GM18907 (cell line): Measurements from ENCODE around the gene JAZF1.
"Not testable (repeated sequence)": the region's sequence is repeated elsewhere in the genome, so short reads cannot be mapped to it uniquely, and the experiment has no call there.

Source experiments
- ATAC-seq: cut with Tn5 transposase; IDR thresholded peaks from one replicate; pipeline ENCODE4 v1.9.1; 2021; ENCODE audit warnings: mild to moderate bottlenecking, moderate library complexity; ENCODE audit not compliant: unreplicated experiment

JAZF1 gene

GRCh38 chr7:27923642-27923980 lies 257.0 kb downstream of the JAZF1 start:
- ATAC-seq, result no peak

GRCh38 chr7:27922907-27923641 lies 257.5 kb downstream of the JAZF1 start:
- peak; percentile 73 for ATAC-seq

GRCh38 chr7:27922389-27922788 lies 258.2 kb downstream of the JAZF1 start:
- not testable (repeated sequence) for ATAC-seq

GRCh38 chr7:27921081-27921836 lies 259.3 kb downstream of the JAZF1 start:
- ATAC-seq, result peak; percentile 40

- no peak for ATAC-seq
Measured at GRCh38 chr7:27920281-27920946, 260.2 kb downstream of the JAZF1 start.

- no peak for ATAC-seq
Measured at GRCh38 chr7:27918503-27918902, 262.1 kb downstream of the JAZF1 start.

GRCh38 chr7:27917774-27918314 lies 262.8 kb downstream of the JAZF1 start:
- ATAC-seq, result no peak

- ATAC-seq, result no peak
Measured at GRCh38 chr7:27917119-27917518, 263.5 kb downstream of the JAZF1 start.

- ATAC-seq, result no peak
Measured at GRCh38 chr7:27916372-27916771, 264.2 kb downstream of the JAZF1 start.

GRCh38 chr7:27914409-27914808 lies 266.2 kb downstream of the JAZF1 start:
- ATAC-seq, result no peak

GRCh38 chr7:27912751-27913150 lies 267.8 kb downstream of the JAZF1 start:
- ATAC-seq, result no peak

- ATAC-seq, result no peak
Measured at GRCh38 chr7:27911920-27912319, 268.7 kb downstream of the JAZF1 start.

- no peak for ATAC-seq
Measured at GRCh38 chr7:27910326-27910725, 270.3 kb downstream of the JAZF1 start.

GRCh38 chr7:27908534-27909165 lies 271.9 kb downstream of the JAZF1 start:
- no peak for ATAC-seq

GRCh38 chr7:27906385-27907091 lies 274.1 kb downstream of the JAZF1 start:
- no peak for ATAC-seq

GRCh38 chr7:27905951-27906350 lies 274.6 kb downstream of the JAZF1 start:
- ATAC-seq, result no peak

- peak; percentile 81 for ATAC-seq
Measured at GRCh38 chr7:27901028-27901760, 279.4 kb downstream of the JAZF1 start.

GRCh38 chr7:27900006-27900405 lies 280.6 kb downstream of the JAZF1 start:
- ATAC-seq, result no peak

- no peak for ATAC-seq
Measured at GRCh38 chr7:27899601-27900000, 281.0 kb downstream of the JAZF1 start.

- ATAC-seq, result no peak
Measured at GRCh38 chr7:27897441-27897847, 283.2 kb downstream of the JAZF1 start.
